Activated gamma-delta T cell treated with anti-CD3 and anti-CD28 coated beads, Interleukin-2, amount 50 U/mL, for 16 hours (primary cell): ENCODE results near the gene CDH23.

Experiments
- DNase-seq: peaks from one replicate; pipeline ENCODE4 v3.0.0-alpha.2; 2020; ENCODE audit warnings: low read depth

Gene CDH23

GRCh38 chr10:71744897-71745663 is 348.4 kb downstream of the CDH23 start:
- no peak for DNase-seq

GRCh38 chr10:71745664-71746250 is 349.0 kb downstream of the CDH23 start:
- DNase-seq: no peak

- no peak for DNase-seq
Measured at GRCh38 chr10:71746344-71747037, 349.8 kb downstream of the CDH23 start.

GRCh38 chr10:71747039-71747531 is 350.4 kb downstream of the CDH23 start:
- no peak for DNase-seq

- DNase-seq: no peak
Measured at GRCh38 chr10:71747551-71748523, 351.1 kb downstream of the CDH23 start.

GRCh38 chr10:71748671-71749191 is 352.0 kb downstream of the CDH23 start:
- peak; percentile 52 for DNase-seq

- no peak for DNase-seq
Measured at GRCh38 chr10:71749396-71749795, 352.7 kb downstream of the CDH23 start.

GRCh38 chr10:71750124-71750841 is 353.6 kb downstream of the CDH23 start:
- DNase-seq: no peak

- no peak for DNase-seq
Measured at GRCh38 chr10:71750986-71751385, 354.3 kb downstream of the CDH23 start.

GRCh38 chr10:71751515-71752224 is 354.9 kb downstream of the CDH23 start:
- no peak for DNase-seq

- DNase-seq: no peak
Measured at GRCh38 chr10:71752391-71753090, 355.8 kb downstream of the CDH23 start.

GRCh38 chr10:71753091-71753959 is 356.6 kb downstream of the CDH23 start:
- no peak for DNase-seq

- DNase-seq: no peak
Measured at GRCh38 chr10:71753960-71754505, 357.3 kb downstream of the CDH23 start.

- DNase-seq: no peak
Measured at GRCh38 chr10:71754562-71754961, 357.8 kb downstream of the CDH23 start.

GRCh38 chr10:71755179-71755879 is 358.6 kb downstream of the CDH23 start:
- no peak for DNase-seq

- DNase-seq: no peak
Measured at GRCh38 chr10:71756311-71757191, 359.8 kb downstream of the CDH23 start.
